Ureter (tissue), 1 donor: ENCODE results near the gene DUSP10. TPM values are rescaled to one million over a fixed set of nuclear protein-coding genes. Genes with fewer than 3 reads are reported as not detected.

Experiments
- DNase-seq: peaks from one replicate; pipeline ENCODE4 v3.0.0-alpha.2; 2020; ENCODE audit warnings: low spot score
- total RNA-seq: library from RNA; stranded (reverse); gene quantifications from one replicate; pipeline ENCODE4 v1.2.4, GENCODE V29; 2023
- donor health status: DM: yes; HTN: yes; CAD: no.

The DUSP10 gene
- total RNA-seq, 1 donor from 2014 or later = 5.0 TPM

GRCh38 chr1:221732052-221732451 is 9.8 kb downstream of the DUSP10 start:
- DNase-seq = no peak

GRCh38 chr1:221729771-221730330 is 12.0 kb downstream of the DUSP10 start:
- DNase-seq = no peak

DNA sequence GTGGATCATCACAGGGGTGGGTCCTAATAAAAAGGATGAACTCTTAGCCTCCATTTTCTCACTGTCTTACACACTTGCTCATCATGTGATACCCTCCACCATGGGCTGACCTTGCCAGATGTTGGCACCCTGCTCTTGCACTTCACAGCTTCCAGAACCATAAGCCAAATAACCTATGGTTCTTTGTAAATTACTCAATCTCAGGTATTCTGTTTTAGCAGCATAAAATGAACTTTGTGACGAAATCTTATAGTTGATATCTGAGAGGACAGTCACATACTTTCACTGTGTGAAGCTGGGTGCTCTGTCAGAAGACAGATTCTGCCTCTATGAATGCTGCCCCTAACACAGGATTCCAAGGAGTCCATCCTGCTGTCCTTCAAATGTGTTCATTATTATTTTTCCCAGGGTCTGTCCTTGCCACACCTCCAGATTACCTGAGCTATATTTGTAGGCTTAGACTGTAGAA is 13.8 kb downstream of the DUSP10 start:
- DNase-seq = no peak

GRCh38 chr1:221727146-221728036 is 14.5 kb downstream of the DUSP10 start:
- DNase-seq = no peak

DNA sequence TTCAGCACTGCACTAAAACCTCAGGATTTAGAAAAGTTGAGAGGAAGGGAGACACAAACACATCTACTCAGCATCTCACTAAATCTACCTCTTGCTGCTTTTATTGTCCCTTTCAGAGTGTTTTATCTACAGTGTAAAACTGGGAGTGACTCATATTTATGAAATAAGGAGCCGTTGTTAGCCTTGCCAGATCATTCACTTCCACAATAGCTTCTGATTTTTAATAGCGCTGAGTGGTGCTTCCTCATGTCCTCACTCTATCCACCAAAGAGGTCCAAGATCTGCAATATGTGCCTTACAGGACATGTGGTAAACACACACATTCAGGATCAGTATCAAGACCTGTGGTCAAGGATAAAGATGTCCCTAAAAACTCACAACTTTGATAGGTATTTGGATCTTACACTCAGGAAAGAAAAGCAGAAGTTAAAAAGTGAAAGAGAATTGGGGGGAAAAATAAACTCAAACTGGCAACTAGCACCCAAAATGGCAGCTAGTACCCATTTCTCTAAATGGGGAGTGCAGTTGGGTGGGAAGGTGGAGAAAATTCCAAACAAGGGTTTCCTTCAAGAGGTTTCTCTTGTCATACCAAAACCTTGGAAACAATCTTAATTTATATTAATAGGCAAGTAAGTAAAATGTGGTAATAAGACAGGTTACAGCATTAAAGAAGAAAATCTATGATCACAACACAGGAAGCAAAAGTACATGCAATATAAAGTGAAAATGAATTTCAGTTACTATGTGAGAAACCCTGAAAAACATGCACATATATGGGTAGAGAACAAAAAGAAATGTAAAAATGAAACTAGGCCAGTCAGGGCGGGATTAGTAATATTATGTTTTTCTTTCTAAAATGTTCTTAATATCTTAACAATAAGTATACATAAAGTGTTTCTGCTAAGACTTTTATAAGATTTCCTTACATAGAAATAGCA is 15.9 kb downstream of the DUSP10 start:
- no peak for DNase-seq

DNA sequence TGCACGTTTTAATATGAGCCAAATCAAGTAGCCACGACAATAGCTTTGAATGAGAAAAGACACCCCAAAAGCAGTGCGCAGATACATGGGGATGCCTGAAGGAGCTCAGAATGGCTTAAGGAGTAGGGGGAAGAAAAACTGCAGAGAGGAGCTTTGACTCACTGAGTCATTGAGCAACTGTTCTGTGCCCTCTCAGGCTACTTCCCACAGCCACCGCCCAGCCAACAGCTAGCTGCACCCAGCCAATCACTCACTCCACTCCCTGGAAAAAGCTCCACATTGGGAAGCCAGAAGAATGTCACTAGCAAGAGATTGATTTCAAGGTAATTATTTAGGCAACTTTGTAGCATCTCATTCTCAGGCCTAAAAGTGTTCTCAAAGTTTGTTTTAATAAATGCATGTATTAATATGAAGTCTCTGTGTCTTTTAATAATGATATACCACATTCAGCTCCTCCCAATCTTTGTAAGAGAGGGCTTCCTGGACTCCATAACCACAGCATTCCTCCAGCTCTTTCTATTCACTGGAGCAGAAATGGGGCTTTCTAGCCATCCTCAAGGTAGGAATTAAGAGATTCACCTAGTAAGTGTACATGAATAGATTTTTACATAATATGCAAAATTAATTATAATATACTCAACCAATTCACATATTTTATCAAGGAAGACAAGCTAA is 16.8 kb downstream of the DUSP10 start:
- no peak for DNase-seq

DNA sequence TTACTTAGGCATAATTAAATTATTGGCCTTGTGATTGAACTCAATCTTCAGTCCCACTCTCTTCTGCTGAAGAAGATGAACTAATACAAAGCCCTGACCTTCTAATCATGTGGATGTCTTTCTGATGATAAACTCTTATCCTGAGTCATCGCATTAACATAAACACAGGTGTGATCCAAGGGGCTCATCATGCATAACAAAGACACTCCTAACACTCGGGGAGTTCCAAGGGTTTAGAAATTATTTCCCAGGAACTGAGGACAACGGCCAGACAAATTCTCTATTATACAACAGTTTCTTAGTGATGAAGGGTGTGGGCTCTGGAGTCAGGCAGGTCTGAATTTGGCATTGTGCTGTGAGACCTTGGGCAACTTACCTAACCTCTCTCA is 18.0 kb downstream of the DUSP10 start:
- no peak for DNase-seq

GRCh38 chr1:221723018-221723847 is 18.7 kb downstream of the DUSP10 start:
- no peak for DNase-seq

GRCh38 chr1:221722254-221723017 is 19.5 kb downstream of the DUSP10 start:
- no peak for DNase-seq

GRCh38 chr1:221720545-221720944 is 21.3 kb downstream of the DUSP10 start:
- no peak for DNase-seq

DNA sequence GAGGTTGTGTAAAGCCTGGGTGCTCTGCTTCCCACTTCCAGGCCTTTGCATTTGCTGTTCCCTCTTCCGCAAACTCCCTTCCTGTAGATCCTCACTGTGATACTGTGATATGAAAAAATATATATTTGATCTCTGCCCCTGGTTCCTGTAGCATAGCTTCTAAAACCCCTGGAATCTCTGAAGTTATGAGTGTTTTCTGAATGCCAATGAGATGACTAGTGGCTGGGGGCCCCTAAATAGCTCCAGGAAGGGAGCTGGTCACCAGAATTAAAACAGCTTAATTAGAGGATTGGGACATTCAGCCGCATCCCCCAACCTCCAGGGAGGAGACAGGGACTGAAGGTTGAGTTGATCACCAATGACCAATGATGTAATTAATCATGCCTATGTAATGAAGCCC is 21.9 kb downstream of the DUSP10 start:
- DNase-seq = no peak

- no peak for DNase-seq
These were observed 22.7 kb downstream of the DUSP10 start for GRCh38 chr1:221719278-221719597.

DNA sequence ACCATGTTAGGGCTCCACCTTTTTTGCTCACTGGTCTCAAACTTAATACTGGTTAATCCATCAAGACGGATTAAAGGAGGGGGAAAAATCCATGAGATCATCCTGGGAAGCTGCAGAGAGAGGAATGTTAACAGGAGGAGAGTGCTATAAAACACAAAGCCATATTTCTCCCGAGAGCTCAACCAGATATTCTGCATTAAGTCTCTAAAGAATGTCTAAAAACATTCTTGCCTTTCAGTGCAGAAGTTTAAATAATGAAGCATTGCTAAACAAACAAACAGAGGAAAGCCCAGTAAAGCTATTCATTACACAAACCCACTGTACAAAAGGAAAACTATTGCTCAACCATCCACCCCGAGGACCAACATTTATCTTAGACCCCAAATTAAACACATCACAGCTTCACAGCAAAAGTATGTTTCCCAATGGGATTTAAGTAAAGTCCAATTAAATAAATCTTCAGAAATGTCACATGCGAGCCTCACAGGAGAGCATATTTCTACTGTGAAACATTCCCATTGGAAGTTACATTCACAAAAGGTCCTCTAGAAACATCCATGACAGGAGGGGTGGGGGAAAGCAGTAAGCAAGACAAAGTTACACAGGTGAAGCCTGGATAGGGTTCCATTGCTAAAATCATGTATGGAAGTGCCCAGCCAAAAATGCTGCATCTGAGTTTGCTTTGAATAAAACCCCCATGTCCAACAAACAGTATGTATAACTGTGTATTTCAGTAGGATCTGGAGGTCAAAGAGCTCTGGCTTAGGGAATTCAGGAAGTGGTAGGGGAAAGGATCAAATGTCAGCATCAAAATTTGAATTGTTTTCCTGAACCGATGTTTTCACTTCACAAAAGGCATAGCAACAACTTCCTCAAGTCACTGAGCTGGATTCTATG is 23.3 kb downstream of the DUSP10 start:
- no peak for DNase-seq

DNA sequence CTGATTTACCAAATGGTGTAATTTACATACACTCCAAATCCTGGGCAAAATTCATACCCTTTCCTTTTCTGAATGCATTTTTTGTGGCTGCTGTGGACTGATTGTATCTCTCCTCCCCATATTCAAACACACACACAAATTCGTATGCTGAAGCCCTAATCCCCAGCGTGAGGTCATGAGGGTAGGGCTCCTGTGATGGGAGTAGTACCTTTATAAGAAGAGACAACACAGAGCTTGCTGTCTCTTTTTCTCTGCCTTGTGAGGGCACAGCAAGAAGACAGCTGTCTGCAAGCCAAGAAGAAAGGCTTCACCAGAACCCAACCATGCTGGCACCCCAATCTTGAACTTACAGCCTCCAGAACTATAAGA is 24.4 kb downstream of the DUSP10 start:
- DNase-seq = no peak

DNA sequence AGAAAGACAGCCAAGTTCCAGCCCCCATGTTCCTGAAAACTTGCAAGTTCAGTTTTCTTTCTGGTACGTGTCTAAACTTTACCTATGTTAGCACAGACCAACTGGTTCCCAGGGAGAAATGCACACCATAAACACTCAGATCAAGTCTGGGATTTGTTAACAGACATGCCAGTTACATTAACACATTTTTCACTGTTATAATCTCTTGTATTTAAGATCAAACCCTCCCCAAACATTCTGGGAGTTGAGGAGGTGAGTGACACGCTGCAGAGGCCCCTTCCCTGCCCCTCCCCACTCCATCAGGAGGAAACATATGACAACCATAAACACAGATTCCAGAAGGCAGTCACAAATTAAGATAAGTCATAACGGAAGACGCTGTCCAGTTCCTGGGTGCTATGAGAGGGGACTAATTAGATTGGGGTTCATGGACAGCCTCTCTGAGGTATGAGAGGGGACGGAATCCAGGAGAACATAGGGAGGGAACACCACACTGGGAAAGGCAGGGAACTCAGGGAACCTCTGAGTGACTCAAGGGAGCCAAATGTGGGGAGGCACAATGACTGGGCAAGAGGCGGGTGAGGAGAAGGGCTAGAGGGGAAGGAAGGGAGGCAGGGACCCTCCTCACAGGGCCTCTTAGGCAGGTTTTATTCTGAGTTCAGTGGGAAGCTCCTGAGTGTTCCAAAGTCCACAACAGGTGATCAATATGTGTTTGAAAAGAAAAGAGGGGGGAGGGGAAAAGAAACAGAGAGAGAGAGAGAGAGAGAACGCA is 25.0 kb downstream of the DUSP10 start:
- no peak for DNase-seq

DNA sequence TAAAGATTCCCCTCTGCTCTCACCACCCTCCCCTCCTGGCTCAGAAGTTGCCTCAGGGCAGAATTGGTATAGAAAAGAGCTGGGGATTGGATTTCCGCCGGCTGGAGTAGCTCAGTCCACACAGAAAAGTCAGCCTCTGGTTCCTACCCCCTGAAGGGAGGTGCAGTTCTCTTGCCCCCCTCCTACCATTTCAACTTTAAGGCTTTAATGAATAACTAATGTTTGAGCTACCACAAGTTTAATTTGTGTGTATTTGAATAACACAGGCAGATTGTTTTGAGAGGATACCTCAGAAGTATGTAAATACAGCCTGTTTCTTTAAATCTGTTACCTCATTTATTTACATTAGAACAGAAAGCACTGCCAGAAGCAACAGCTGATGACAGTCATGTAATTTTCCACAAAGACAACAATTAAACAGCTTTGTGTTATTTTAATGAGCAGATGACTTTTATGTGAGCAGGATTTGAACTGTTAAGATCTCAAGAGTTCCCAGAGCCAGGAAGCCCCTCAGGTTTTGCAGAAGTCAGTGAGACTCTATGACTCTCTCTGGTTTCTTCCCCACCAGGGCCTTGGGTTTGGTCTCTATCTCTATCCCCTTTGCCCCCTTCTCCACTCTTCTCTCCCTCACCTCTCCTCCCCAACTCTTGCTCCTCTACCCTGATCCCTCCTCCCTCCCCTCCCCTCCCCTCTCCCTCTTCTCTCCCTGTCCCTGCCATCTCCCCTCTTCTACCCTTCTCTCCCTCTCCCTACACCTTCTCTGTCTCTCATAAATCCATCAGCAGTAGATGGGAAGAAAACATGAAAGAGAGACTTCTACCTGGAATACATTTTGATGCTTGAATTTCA is 26.3 kb downstream of the DUSP10 start:
- no peak for DNase-seq
